HG02678 (cell line): ENCODE data around the gene PIK3AP1.

Experiments
- ATAC-seq: cut with Tn5 transposase; IDR thresholded peaks from one replicate; pipeline ENCODE4 v1.9.1; 2021; ENCODE audit warnings: mild to moderate bottlenecking, moderate library complexity; ENCODE audit not compliant: unreplicated experiment

Gene PIK3AP1

DNA sequence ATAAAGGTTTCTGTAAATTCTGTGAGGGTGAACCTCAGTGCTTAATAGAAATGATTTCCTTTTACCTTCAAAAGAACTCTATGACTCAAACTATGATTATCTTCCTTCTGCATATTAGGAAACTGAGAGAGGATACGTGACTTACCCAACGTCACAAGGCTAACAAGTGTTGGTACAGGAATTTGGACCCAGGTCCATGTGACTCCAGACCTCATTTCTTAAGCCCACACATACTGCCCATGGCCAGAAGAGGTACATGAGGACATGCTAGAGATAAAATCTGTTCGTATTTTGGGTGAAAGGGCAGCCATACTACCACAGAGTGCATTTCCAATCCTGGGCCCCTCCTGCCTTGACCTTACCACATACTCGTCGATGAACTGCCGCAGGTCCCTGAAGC, 72.0 kb downstream of the PIK3AP1 start:
- no peak for ATAC-seq

- ATAC-seq, result no peak
Observed at GRCh38 chr10:96647466-96647865, 72.8 kb downstream of the PIK3AP1 start.

DNA sequence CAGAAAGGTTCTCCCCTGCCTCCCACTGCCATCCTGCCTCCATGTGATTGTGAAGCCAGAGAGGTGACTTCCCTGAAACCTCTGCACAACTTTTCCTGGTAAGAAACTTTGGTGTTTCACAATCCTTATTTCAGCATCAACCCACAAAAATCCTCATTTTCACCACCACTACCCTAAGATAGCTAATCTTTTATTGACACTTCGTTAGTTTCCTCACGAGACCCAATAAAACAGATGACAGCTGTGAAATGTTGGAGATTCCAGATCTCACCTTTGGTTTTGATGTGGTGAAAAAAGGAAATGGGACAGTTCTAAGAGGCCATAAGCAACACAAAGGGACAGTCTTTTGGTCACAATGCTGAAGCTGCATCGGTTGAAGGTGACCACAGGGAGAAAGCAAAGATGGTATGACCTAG, 73.6 kb downstream of the PIK3AP1 start:
- ATAC-seq, result no peak

DNA sequence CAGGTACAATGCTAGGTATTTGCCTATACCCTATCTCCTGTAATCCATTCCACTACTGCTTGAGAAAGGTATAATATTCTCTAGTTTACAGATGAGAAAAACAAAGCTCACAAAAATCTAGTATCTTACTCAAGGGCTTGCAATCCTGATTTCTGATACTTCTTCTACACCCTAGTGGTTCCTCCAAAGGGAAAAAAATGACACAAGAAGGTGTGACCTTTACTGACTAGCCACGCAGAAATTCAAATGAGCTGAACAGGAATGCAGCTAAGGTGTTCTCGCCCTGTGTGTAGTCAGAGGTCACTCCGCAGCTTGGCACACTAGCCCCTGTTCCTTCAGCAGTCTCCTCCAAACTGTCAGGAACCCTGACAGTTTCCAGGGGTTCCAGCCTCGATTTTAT, 74.0 kb downstream of the PIK3AP1 start:
- ATAC-seq, result no peak

DNA sequence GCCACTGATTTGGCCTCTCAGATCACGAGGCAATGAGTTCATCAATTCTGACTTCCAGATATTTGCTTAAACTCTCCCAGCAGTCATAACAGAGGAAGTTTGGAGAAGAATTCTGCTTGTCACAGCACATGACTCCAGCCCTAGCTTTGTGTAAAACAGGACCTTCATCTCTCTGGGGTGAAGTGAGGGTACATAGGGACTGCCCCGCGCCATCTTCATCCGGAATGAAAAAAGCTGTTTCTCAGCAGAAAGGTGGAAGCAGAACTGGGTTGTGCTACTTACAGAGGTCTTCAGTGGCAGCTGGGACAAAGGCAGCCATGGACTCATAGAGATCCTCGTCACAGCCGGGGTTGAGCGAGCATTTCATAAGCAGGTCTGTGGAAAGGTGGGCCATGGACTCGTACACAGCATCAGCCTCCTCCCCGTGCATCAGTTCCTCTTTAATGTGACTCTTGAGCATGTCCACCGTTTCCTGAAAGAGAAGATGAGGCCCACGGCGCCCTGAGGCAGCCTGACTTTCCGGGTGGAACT, 75.1 kb downstream of the PIK3AP1 start:
- ATAC-seq, result peak; percentile 50

DNA sequence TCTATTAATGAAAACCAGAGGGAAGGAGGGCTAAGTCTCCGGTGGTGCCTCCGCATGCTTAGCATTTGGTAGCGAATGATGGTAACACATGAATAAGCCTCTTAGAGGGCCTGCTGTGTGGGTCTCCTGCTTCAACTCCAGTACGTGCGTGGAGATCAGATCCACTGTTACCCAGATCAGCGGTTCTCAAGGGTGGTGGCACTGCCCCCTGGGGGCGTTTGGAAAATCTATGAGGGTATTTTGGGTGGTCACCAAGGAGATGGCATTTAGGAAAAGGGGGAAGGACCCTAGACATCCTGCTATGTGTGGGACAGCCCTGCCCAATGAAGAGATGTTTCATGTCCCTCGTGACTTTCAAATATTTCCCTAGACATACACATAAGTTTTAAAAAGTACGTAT, 76.4 kb downstream of the PIK3AP1 start:
- ATAC-seq, result no peak

- no peak for ATAC-seq
Observed at GRCh38 chr10:96642973-96643372, 77.3 kb downstream of the PIK3AP1 start.

- ATAC-seq, result no peak
Observed at GRCh38 chr10:96642530-96642929, 77.8 kb downstream of the PIK3AP1 start.

DNA sequence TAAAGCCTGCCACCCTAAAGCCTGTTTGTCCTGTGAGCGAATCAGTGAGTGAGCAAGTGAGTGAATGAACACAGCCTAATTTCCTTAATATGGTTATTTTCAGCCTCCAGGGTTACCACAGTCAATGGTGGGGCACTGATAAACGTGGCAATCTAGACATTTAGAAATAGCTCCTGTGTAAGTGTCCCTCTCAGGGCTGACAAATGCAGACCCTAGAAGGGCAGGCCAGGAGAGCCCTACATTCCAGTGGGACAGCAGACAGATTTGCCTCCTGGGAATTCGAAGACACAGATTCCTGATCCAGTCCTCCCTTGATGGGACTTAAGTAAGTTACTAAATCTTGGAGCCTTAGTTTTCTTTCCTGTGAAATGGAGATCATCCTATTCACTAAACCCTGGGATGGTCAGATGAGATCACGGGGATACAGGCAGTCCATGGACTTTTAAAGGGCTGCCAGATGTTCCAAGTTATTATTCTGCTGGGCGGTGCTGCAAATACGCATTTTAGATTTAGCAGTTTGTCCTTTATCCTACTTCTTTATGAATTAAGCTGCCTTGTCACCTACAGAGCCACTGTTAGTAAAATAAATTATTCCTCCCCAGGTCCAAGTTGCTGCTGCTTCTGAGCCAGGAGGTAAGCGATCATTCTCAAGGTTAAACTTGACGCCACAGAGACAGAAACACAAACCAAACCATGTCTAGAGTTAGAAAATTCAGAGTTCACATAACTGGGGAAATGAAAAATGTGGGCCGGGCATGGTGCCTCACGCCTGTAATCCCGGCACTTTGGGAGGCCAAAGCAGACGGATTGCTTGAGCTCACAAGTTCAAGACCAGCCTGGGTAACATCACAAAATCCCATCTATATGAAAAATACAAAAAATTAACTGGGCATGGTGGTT, 78.7 kb downstream of the PIK3AP1 start:
- ATAC-seq, result no peak

GRCh38 chr10:96639899-96640298, 80.4 kb downstream of the PIK3AP1 start:
- ATAC-seq, result no peak

GRCh38 chr10:96638696-96639095, 81.6 kb downstream of the PIK3AP1 start:
- ATAC-seq, result no peak

- no peak for ATAC-seq
Observed at GRCh38 chr10:96638120-96638519, 82.2 kb downstream of the PIK3AP1 start.

GRCh38 chr10:96637709-96638108, 82.6 kb downstream of the PIK3AP1 start:
- ATAC-seq, result no peak

DNA sequence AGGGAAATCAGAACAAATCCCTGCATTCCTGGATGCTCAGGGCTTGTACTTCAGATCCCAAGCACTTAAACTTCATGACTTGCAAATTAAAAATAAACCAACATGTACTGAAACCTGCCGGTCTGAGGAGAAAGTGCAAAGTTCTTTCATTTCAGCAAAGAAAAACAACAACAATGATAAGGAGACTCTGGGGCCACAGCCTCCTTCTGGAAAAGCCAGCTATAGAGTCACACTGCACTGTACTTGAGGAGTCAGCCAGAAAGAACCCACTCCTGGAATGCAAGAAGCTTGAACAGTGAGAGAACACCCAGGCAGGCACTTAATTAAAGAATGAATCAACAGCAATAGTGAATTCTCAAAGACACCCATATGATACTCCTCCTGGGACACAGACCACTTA, 83.8 kb downstream of the PIK3AP1 start:
- ATAC-seq, result no peak

GRCh38 chr10:96632974-96633710, 87.2 kb downstream of the PIK3AP1 start:
- ATAC-seq, result no peak

DNA sequence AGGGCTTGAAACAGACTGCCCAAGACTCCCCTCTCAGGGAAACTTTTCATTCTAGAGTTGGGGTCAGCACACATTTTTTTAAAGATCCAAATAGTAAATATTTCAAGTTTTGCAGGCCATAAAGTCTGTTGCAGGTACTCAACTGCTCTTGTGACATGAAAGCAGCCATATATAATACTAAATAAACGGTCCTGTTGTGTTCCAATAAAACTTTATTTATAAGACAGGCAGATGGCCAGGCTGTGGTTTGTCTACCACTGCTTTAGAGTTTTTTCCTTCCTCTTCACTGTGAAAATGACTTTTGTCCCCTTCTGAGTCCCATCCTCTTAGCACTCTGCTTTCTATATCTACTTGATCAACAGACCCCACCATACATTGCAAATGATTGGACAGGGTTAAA, 93.0 kb downstream of the PIK3AP1 start:
- ATAC-seq, result no peak

- no peak for ATAC-seq
Observed at GRCh38 chr10:96626795-96627194, 93.5 kb downstream of the PIK3AP1 start.

- ATAC-seq, result no peak
Observed at GRCh38 chr10:96625173-96625572, 95.1 kb downstream of the PIK3AP1 start.

GRCh38 chr10:96622013-96622787, 98.1 kb downstream of the PIK3AP1 start:
- ATAC-seq, result no peak

- no peak for ATAC-seq
Observed at GRCh38 chr10:96619796-96620773, 100.2 kb downstream of the PIK3AP1 start.
